SJSA1 (cell line): Measurements from ENCODE around the gene ERMP1. TPM values are rescaled to one million over a fixed set of nuclear protein-coding genes. Genes with fewer than 3 reads are reported as not detected.
"Not testable (repeated sequence)": the region's sequence is repeated elsewhere in the genome, so short reads cannot be mapped to it uniquely, and the experiment has no call there.

Source experiments
- DNase-seq, 2 experiments: peaks; one replicate each; pipeline ENCODE4 v3.0.0-alpha.2; 2015 to 2020; ENCODE audit warnings: low spot score in 2 of 2, low read depth in 1 of 2
- H3K27ac ChIP-seq: fragments of 250-450 bp; sonication (Bioruptor Pico); 2 replicates; pipeline ENCODE4 v1.5.1; 2020; ENCODE audit warnings: mild to moderate bottlenecking, moderate library complexity
- H3K27me3 ChIP-seq: fragments of 250-450 bp; sonication (Bioruptor Pico); replicated peaks from 2 replicates; pipeline ENCODE4 v1.5.1; 2020; ENCODE audit warnings: mild to moderate bottlenecking, moderate library complexity
- H3K36me3 ChIP-seq: fragments of 250-450 bp; sonication (Bioruptor Pico); 2 replicates; pipeline ENCODE4 v1.5.1; 2020; ENCODE audit warnings: mild to moderate bottlenecking
- H3K4me1 ChIP-seq: fragments of 250-450 bp; sonication (Bioruptor Pico); replicated peaks from 2 replicates; pipeline ENCODE4 v1.6.1; 2021; ENCODE audit warnings: mild to moderate bottlenecking
- H3K4me3 ChIP-seq: fragments of 250-450 bp; sonication (Bioruptor Pico); 2 replicates; pipeline ENCODE4 v1.5.1; 2020; ENCODE audit warnings: mild to moderate bottlenecking
- H3K9me3 ChIP-seq: fragments of 250-450 bp; sonication (Bioruptor Pico); replicated peaks from 2 replicates; pipeline ENCODE4 v1.5.1; 2020; ENCODE audit warnings: mild to moderate bottlenecking
- total RNA-seq: library from RNA; depleted of rRNA; stranded (reverse); fragments of >200 nt; shearing (Covaris generic); gene quantifications from 2 replicates; pipeline ENCODE4 v1.2.3, GENCODE V29; 2014

ERMP1 gene
- total RNA-seq, 1 experiment from 2014 or later, result 3.2 TPM

DNA sequence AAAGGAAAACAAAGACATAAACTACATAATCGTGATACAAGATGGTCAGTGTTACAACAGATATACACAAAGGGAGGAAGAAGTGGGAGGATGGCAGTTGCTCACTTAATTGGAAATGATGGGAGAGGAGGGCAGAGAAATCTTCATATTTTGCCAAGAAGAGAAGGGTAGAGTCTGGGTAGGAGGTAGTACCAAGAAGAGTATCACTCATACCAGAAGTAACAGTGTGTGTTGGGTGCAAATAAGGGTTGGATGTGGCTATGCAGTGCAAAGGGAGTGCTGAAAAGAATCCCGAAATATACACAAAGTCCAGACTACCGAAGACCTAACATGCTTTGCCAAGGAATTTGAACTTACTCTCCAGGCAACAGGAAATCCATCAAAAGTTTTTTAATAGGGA lies 41.0 kb downstream of the ERMP1 start:
- H3K4me3 ChIP-seq, result no peak overlapping the region
- DNase-seq, result no peak
- H3K27me3 ChIP-seq, result no peaks in the 10 kb centered on the region
- no peak overlapping the region for H3K27ac ChIP-seq
- H3K4me1 ChIP-seq, result no peaks in the 10 kb centered on the region
- H3K9me3 ChIP-seq, result no peaks in the 10 kb centered on the region
- H3K36me3 ChIP-seq, result no peaks in the 10 kb centered on the region

DNA sequence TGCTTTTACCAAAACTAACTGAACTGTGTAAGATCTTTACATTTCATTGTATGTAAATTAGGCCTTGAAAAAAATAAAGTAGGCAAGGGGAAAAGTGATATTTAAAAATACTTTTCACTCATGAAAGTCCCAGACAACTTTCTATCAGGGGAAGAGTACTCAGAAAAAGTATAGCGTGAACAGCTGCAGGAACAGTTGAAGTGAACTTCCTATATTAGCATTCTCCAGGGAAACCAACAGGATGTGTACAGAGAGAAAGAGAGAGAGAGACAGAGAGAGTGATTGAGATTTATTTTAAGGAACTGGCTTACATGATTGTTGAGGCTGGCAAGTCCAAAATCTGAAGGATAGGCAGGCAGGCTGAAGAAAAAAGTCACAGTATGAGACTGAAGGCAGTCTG lies 42.0 kb downstream of the ERMP1 start:
- Histone ChIP-seq H3K27me3 (no peaks in the 10 kb centered on the region), H3K27ac (no peak overlapping the region), H3K36me3 (no peaks in the 10 kb centered on the region), H3K9me3 (no peaks in the 10 kb centered on the region), H3K4me1 (no peaks in the 10 kb centered on the region), H3K4me3 (no peak overlapping the region)
- no peak for DNase-seq

DNA sequence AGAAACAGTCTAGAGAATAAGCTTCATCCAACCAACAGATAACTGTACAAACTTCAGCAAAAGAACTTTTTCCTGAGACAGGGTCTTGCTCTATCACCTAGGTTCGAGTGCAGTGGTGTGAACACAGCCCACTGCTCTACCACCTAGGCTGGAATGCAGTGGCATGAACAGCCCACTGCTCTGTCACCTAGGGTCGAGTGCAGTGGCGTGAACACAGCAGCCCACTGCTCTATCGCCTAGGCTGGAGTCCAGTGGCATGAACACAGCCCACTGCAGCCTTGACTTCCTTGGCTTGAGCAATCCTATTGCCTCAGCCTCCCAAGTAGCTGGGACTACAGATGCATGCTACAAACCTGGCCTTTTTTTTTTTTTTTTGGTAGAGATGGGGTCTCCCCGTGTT lies 43.4 kb downstream of the ERMP1 start:
- peaks cover under 1% of the 10 kb centered on the region; the same call in 1 of the 2 replicates for H3K4me1 ChIP-seq
- no peaks in the 10 kb centered on the region for H3K27me3 ChIP-seq
- no peaks in the 10 kb centered on the region for H3K36me3 ChIP-seq
- DNase-seq, result no peak
- no peak overlapping the region for H3K4me3 ChIP-seq
- H3K9me3 ChIP-seq, result no peaks in the 10 kb centered on the region
- no peak overlapping the region for H3K27ac ChIP-seq

DNA sequence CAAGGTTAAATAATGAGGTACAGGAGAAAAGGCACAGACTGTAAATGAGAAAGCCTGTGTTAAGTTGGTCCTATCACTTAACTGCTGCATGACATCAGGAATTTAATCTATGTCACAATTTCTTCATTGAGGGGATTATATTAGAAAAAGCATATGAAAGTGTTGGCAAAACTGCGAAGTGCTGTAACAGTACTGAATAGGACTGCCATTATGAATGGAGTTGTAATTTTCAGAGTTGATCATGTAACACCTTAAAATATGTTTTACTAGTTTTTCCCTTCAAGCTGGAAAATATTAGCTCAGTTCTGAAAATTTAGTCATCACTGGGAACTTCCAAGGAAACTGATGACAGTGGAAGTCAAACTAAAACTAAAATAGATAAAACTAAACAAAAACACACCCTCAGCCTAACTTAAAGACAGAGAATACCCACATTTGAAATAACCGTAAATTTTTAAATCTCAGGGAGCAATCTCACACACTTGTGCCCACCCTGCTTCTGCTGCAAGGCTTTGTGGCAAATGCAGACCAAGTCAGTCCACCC lies 45.1 kb downstream of the ERMP1 start:
- DNase-seq, result no peak
- no peaks in the 10 kb centered on the region for H3K36me3 ChIP-seq
- H3K9me3 ChIP-seq, result no peaks in the 10 kb centered on the region
- no peaks in the 10 kb centered on the region for H3K27me3 ChIP-seq
- no peak overlapping the region for H3K27ac ChIP-seq
- H3K4me3 ChIP-seq, result no peak overlapping the region
- peaks cover 7% of the 10 kb centered on the region for H3K4me1 ChIP-seq

DNA sequence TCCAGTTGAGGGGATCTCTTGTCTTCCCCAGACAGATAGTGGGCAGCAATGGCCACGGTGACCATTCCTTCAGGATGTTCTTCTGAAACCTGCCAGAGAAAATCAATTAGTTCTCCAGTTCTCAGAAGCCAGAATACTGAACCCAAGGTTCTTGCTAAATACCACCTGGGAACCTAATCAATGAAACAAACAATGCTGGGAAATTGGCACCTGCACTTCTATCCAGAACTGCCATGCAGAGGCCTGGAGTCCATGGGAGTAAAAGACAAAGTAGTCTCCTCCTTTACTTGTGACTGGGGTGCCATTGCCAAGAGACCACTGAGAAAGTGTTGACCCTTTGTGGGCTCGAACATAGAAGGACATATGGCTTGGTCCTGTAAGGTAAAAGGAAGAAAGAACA lies 45.7 kb downstream of the ERMP1 start:
- DNase-seq, result no peak
- no peaks in the 10 kb centered on the region for H3K36me3 ChIP-seq
- H3K27me3 ChIP-seq, result no peaks in the 10 kb centered on the region
- no peak overlapping the region for H3K27ac ChIP-seq
- no peak overlapping the region for H3K4me3 ChIP-seq
- peaks cover 7% of the 10 kb centered on the region for H3K4me1 ChIP-seq
- H3K9me3 ChIP-seq, result no peaks in the 10 kb centered on the region

DNA sequence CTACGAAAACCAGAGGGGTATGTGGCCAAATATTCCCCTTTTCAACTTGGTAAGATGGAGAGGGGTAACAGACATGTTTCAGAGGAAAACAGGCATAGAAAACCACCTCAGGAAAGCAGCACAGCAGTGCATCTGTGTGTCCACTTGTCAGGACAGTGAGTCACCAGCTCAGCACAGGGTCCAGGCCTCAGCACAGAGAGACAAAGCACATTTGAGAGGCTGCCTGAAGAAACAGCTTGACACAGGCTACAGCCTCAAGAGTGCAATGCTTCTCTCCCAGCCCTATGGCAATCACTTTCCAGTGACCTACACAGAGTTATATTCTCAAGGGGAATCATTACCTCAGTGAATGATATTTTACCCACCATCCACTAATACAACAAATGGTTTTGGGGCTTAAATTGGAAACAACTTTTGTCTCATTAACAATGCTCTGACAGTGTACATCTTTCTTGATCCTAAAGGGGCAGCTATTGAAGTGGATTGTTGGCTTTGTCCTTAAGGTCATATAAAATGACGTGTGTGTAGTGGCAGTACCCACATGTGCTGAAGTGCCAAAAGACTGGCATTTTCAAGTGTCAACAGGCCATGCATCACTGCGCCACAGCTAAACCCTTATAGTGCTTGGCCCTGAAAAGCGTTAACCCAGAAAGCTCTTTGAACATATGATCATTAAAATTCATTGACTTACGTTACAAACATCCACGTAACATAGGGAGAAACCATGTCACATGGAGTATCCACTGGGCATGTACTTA lies 46.4 kb downstream of the ERMP1 start:
- Histone ChIP-seq H3K4me3 (no peak overlapping the region), H3K9me3 (no peaks in the 10 kb centered on the region), H3K27ac (no peak overlapping the region), H3K27me3 (no peaks in the 10 kb centered on the region), H3K36me3 (no peaks in the 10 kb centered on the region), H3K4me1 (peaks cover 7% of the 10 kb centered on the region)
- no peak for DNase-seq

DNA sequence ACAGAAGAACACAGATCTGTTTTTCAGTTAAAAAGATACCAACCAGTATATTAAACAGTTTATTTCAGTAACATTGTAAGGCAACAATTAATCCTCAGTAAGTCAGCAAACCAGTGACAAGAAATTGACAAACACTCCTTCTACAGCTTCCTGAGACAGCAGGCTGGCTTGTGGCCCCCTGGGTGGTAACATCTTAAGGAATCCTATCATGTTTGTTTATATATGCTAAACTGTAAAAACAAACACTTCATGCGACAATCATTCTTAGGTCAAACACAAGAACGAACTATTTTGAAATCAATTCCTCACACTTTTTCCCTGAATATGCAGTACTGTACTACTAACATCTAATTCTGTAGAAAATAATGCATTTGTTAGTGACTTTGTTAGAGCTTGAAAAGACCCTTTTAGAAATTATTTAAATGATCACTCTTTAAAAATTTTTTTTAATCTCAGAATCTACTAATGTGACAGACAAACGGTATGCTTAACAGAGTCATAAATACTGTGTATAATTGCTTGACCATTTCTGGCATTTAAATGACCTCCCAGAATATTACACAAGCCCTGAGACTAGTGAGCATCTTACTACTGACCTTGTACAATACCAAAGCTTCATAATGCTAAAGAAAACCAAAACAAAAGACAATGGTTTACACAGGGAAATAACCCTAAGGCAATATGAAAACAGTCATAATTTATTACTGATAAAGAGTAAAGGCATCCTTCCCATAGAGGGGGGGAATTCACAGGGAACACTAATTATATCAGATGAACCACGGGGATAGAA lies 48.2 kb downstream of the ERMP1 start:
- Histone ChIP-seq H3K4me3 (no peak overlapping the region), H3K9me3 (no peaks in the 10 kb centered on the region), H3K4me1 (peaks cover 7% of the 10 kb centered on the region), H3K27me3 (no peaks in the 10 kb centered on the region), H3K27ac (no peak overlapping the region), H3K36me3 (peaks cover 8% of the 10 kb centered on the region)
- peak; percentile 12 to 36 for DNase-seq

DNA sequence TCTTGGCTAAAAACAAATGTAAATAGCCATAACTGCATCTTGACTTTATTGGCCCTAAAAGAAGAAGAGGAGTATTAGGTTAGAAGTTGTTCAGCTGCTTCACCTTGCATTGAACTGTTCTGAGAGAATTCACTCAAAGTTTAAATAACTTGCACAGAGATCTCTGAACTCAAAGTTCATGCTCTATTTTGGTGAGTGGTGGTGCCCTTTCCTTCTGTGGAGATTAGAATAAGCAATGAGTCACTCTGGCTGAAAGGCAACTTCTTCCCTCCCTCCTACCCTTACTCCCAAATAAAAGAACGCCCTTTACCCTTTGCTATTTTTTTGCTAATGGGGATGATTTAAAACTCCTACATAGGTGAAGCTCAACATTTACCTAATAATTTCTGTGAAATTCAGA lies 48.9 kb downstream of the ERMP1 start:
- Histone ChIP-seq H3K27ac (no peak overlapping the region), H3K27me3 (no peaks in the 10 kb centered on the region), H3K36me3 (peaks cover 12% of the 10 kb centered on the region), H3K9me3 (no peaks in the 10 kb centered on the region), H3K4me1 (peaks cover 7% of the 10 kb centered on the region), H3K4me3 (no peak overlapping the region)
- DNase-seq, result no peak

DNA sequence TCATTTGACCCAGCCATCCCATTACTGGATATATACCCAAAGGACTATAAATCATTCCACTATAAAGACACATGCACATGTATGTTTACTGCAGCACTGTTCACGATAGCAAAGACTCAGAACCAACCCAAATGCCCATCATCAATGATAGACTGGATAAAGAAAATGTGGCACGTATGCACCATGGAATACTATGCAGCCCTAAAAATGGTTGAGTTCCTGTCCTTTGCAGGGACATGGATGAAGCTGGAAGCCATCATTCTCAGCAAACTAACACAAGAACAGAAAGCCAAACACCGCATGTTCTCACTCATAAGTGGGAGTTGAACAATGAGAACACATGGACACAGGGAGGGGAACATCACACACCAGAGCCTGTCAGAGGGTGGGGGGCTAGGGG lies 49.5 kb downstream of the ERMP1 start:
- not testable (repeated sequence) for H3K27ac ChIP-seq, H3K27me3 ChIP-seq, H3K4me3 ChIP-seq, DNase-seq, H3K4me1 ChIP-seq, H3K9me3 ChIP-seq
- peaks cover 18% of the 10 kb centered on the region for H3K36me3 ChIP-seq

DNA sequence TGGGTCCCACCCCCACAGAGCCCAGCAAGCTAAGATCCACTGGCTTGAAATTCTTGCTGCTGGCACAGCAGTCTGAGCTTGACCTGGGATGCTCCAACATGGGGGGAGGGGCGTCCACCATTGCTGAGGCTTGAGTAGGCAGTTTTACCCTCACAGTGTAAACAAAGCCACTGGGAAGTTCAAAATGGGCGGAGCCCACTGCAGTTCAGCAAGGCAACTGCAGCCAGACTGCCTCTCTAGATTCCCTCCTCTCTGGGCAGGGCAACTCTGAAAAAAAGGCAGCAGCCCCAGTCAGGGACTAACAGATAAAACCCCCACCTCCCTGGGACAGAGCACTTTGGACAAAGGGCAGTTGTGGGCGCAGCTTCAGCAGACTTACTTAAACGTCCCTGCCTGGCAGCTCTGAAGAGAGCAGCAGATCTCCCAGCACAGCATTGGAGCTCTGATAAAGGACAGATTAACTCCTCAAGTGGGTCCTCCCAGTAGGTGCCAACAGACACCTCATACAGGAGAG lies 53.2 kb downstream of the ERMP1 start:
- H3K9me3 ChIP-seq, DNase-seq, H3K27me3 ChIP-seq, H3K4me1 ChIP-seq, H3K27ac ChIP-seq, H3K4me3 ChIP-seq: not testable (repeated sequence)
- H3K36me3 ChIP-seq, result peaks cover 39% of the 10 kb centered on the region

DNA sequence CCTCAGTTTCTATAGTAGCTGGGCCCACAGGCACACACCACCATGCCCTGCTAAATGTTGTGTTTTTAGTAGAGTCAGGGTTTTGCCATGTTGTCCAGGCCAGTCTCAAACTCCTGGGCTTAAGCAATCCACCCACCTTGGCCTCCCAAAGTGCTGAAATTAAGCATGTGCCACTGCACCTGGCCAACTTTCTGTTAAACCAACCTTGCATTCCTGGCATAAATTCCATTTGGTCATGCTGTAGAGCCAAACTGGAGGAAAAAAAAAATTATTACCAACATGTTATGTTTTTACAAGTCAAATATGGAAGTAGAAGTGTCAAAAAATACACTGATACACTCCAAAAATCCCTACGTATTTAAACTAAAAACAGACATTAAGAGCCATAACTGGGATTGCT lies 54.1 kb downstream of the ERMP1 start:
- H3K4me1 ChIP-seq, result peaks cover under 1% of the 10 kb centered on the region; the same call in 1 of the 2 replicates
- no peak for DNase-seq
- peaks cover 47% of the 10 kb centered on the region for H3K36me3 ChIP-seq
- H3K27ac ChIP-seq, result no peak overlapping the region
- no peaks in the 10 kb centered on the region for H3K27me3 ChIP-seq
- no peaks in the 10 kb centered on the region for H3K9me3 ChIP-seq
- no peak overlapping the region for H3K4me3 ChIP-seq

DNA sequence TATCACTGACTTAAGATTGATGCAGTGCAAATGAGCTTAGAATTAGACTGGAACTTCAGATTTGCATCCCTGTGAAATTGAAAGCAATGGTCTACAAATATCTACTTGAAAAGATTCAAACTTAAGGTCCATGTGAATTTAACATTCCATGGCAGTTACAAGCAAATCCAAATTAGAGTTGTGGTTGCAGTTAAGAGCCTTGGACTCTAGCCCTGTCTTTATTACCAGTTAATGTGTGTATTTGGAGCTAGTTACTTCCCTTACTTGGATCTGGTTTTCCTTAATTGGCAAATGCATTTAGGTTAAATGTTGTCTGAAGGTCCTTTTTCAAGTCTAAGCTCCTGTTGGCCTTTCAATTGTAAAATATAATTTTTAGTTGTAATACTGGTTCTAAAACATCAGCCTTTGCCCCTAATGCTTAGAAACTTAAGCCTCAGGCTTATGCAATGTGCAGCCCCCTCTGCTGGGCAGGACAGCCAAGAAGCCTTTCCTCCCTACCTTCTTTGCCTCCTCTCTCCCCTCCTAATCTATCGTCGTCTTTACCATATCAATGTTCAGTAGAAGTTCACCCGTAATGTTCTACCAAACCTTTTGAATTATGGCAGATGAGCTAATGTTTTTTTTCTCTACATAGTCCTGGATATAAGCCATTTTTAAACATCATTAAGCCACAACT lies 59.5 kb downstream of the ERMP1 start:
- Histone ChIP-seq H3K4me3 (no peak overlapping the region), H3K4me1 (no peaks in the 10 kb centered on the region), H3K9me3 (no peaks in the 10 kb centered on the region), H3K27me3 (no peaks in the 10 kb centered on the region), H3K27ac (no peak overlapping the region), H3K36me3 (peaks cover 56% of the 10 kb centered on the region)
- no peak for DNase-seq

DNA sequence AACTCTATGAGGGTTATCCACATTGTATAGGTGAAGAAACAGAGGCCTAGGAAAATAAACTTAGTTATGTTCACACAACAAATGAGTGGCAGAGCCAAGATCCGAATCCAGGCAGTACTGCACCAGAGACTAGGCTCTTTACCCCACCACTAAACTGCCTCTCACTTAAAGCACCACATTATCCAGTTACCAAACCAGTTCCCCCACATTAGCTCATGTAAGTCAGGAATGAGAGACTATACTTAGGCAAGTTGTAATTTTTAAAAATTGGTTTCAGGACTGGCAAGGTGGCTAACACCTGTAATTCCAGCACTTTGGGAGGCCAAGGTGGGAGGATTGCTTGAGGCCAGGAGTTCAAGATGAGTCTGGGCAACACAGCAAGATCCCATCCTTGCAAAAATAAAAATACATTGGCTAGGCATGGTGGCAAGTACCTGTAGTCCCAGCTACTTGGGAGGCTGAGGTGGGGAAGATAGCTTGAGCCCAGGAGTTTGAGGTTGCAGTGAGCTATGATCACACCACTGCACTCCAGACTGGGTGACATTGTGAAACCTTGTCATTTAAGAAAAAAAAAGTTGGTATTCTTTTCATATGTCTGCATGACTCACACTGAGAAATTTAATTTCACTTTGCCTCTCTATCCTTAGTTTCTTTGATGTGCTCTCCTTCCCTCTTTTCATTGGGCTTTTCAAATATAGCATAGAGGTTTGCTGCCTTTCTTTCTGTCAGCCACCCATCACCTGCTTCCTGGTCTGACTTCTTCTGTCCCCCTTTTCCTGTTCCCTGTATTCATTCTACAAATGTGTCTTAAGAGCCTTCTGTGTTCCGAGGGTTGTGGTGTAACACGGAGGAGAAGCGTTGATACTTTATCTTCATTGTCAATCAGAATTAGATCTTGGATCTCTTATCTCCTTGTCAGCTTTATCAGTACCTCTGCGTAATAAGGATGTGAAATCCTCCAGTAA lies 64.7 kb downstream of the ERMP1 start:
- DNase-seq, result no peak
- H3K27ac ChIP-seq, result no peak overlapping the region
- H3K36me3 ChIP-seq, result peaks cover 45% of the 10 kb centered on the region
- H3K4me3 ChIP-seq, result no peak overlapping the region
- H3K27me3 ChIP-seq, result no peaks in the 10 kb centered on the region
- H3K9me3 ChIP-seq, result no peaks in the 10 kb centered on the region
- no peaks in the 10 kb centered on the region for H3K4me1 ChIP-seq
